SK-N-SH (cell line): ENCODE results near the gene CBR4.

Experiments
- CTCF ChIP-seq: fragments of 200-600 bp; sonication (generic); IDR thresholded peaks from 2 replicates; pipeline ENCODE4 v1.6.1; 2017; ENCODE audit warnings: antibody characterized with exemption, mild to moderate bottlenecking, moderate library complexity
- MAX ChIP-seq: IDR thresholded peaks from 2 replicates; pipeline ENCODE4 v1.4.0; 2012; ENCODE audit warnings: low read depth
- USF2 ChIP-seq: fragments of 150-350 bp; IDR thresholded peaks from 2 replicates; pipeline ENCODE4 v1.6.1; 2017; ENCODE audit warnings: antibody characterized with exemption, low read length, low read depth, borderline replicate concordance

- no peak for TF ChIP-seq CTCF
- TF ChIP-seq MAX: no peak
- no peak for TF ChIP-seq USF2
Measured at GRCh38 chr4:168981942-168982341, 28.1 kb downstream of the CBR4 start.
